CD4-positive, alpha-beta T cell treated with Interleukin-1 beta for 1 hour (primary cell): ENCODE measurements around the gene MEG3.

Experiments used
- DNase-seq, 2 donors: peaks; one replicate each; pipeline ENCODE4 v3.0.0-alpha.2; 2020 to 2022

Gene MEG3

DNA sequence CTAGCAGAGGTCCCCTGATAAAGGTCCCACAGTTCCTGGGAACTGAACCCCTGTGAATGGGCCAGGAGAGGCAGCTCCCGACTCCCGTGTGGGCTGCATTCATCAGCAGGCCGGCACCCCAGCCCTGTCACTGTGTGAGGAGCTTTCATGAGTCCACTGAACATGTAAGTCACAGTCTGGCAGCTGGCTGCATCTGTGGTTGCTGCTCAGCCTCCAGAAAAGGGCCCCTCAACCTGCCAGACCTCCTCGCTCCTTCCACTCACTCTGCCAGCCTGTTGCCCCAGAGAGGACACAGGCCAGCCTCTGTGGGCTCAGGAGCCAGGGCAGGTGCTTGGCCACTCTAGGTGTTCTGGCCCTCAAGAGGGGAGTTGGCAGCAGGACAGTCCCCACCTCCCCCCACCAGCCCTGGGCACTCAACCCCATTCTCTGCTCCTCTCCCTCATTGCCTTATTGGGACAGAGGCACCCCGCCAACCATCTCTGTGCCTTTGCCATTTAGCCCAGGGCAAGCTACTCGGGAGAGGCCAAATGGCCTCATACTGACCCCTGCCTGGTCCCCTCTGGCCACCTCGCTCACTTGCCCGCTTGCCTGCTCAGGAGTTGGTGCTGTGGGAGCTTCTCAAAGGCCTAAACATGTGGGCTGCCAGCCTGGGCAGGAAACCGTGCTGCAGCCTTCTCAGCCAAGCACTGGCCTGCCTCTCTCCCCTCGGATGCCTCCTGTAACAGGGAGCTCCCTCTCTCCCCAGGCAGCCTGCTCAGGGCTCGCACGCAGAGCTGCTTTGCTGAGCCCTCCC lies 75.7 kb downstream of the MEG3 start:
- DNase-seq = no peak

DNA sequence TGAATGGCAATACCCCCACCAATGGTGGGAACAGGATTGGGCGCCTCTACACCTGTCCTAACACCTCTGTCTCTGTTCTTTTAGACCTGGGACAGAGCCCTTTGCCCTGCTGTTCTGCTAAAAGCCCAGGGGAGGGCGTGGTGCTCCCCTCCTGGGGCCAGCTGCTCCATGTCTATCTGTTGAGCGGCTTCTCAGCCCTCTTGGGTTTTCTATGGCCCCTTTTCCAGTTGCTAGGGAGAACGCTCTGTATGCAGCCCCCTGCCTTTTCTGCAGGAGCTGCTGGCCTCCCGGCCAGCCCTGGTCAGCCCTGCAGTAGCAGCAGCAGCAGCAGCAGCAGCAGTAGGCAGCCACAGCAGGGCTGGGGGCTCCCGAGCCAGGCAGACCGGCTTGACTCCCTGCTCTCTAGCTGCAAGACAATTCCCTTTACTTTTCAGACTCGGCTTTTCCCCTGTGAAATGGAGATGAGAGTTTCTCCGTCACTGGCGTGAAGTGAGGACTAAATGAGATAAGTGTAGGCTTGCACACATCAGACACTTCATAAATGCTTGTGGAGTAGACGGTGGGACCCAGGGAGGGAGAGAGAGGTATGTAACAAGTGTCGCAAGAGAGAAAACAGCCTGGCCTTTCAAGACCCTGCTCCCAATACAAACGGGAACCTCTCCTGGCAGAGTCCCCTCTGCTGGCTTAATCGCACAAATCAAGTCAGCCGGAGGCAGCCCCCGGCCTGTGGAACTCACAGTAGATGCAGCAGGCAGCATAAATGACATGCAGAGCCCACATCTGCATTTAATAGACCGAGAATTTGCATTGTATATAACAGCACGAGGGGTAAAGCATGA lies 76.6 kb downstream of the MEG3 start:
- DNase-seq = no peak

- DNase-seq = no peak
These were observed 77.2 kb downstream of the MEG3 start for GRCh38 chr14:100903134-100903468.

- no peak for DNase-seq
These were observed 77.8 kb downstream of the MEG3 start, which contains the start of gene RTL1 for GRCh38 chr14:100903672-100904185. TSS of gene RTL1 (minus strand) at chr14:100903722. CDS start at chr14:100884788, 18,934 bp downstream.

DNA sequence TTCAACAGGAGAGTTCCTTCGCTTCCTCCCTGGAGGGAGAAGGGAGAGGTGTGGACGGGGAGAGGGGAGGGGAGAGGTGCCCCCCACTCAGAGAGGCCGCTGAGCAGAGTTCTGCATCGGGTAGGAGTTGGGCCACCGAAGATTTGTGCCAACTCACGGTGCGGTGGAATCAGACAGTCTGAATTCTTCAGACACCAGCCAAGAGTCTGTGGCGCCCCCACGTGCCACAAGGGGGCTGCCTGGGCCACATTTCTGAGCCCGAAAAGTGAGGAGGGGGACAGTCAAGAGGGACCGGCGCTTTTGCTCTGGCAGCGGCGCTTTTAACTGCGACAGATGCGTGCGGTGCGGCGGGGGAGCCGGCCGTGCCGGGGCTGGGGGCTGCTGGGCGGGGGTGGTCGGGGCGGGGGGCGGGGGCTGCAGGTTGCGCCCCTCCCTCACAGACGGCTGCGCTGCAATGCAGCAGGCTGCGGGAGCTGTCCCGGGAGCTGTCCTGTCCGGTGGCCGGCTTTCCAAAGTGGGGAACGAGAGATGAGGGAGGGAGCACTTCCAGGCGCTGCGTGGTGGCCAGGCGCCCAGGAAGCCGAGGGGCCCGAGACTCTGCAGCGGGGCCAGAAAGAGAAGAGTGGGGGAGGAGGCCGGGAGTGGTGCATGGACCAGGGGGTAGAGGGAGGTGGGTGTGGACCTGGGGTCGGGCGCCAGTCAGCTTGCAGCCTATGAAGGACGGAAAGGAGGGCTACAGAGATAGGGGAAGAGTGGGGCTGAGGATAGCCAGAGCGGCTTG lies 78.6 kb downstream of the MEG3 start:
- no peak for DNase-seq

DNA sequence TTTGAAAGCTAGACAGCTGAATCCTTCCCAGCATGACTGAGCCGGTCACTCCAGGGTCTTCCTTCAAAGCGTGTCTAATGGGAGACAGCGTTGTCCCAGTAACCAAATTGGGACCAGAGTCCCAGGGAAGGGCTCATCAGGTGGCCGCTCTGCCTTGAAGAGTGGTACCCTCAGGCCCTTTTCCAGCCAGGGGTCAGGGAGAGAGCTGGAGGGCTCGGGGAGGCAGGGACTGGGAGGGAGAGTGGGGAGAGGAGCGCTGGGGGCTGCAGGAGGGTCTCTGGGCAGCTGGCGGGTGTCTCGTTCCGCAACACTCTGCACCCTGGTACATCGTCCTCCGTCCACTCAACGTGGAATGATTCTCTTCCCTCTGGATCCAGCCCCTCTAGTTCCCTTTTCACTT lies 79.2 kb downstream of the MEG3 start:
- DNase-seq = no peak

DNA sequence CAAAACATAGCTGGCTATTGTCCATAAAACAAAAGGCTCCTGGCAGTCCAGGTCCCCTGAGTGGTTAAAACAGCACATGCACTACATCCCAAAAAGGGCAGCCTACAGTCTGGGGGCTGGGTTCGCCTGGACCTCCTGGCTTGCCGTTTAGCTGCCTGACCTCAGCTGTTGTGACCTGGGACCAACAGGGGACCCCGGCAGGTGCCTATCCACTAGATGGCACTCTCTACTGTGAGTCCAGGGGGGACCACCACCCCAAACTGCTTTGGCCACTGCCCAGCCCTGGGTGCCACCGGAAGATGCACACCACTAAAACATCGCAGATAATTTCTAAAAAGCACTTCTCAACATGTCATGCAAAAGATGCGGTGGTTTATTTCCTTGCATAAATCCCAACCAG lies 80.5 kb downstream of the MEG3 start:
- DNase-seq = no peak

GRCh38 chr14:100907240-100907639 lies 81.3 kb downstream of the MEG3 start:
- no peak for DNase-seq

DNA sequence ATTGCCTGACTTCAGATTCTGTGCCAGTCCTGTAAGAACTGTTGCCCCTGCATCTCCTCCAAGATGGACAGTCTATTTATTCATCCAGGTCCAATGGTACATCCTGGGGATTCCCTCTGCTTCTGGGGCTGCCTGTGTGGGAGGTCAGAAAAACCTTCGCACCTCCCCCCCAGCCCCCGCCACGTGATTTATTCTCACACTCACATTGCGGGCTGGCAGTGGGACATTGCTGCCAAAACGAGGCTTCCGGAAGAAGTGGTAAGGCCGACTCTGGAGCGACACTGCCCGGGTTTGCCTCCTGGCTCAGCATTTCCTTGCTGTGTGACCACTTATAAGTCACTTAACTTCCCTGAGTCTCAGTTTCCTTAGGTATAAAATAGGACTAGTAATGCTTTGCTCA lies 83.5 kb downstream of the MEG3 start:
- DNase-seq = no peak
